Mammary epithelial cell (primary cell): ENCODE data around the gene PILRB.

ENCODE experiments used
- CTCF ChIP-seq, 2 donors: IDR thresholded peaks in 1 of 2; conservative IDR thresholded peaks in 1 of 2; 2 replicates each; pipeline ENCODE4 v1.5.1; 2011 to 2012; ENCODE audit warnings: inconsistent platforms in 2 of 2, low read length in 2 of 2, mild to moderate bottlenecking in 2 of 2, control low read depth in 1 of 2, low read depth in 1 of 2; ENCODE audit not compliant: insufficient read depth in 1 of 2; ENCODE audit errors: extremely low read depth in 1 of 2
- EZH2 ChIP-seq: IDR thresholded peaks from 2 replicates; pipeline ENCODE4 v1.6.1; 2012; ENCODE audit warnings: low read length, inconsistent platforms, borderline replicate concordance

- TF ChIP-seq EZH2 = no peak
- TF ChIP-seq CTCF (conservative IDR thresholded peaks at IDR 0.05 in 1 of 2, IDR thresholded peaks at IDR 0.05 in 1 of 2; ENCODE audit: extremely low read depth in 1 of 2, insufficient read depth in 1 of 2, low read depth in 1 of 2, low read length in 2 of 2) = no peak
These were observed 55.4 kb downstream of the PILRB start for GRCh38 chr7:100413346-100413745.
